Gastrocnemius medialis (tissue), 4 donors: ENCODE measurements around the gene COL1A1.

Experiments used
- POLR2A ChIP-seq, 2 donors: fragments of 450-650 bp; IDR thresholded peaks; one replicate each; pipeline ENCODE4 v1.6.1; 2017; ENCODE audit warnings: antibody characterized with exemption in 2 of 2, mild to moderate bottlenecking in 2 of 2, moderate library complexity in 2 of 2
- TF ChIP-seq, protein P1 (sequence below), 5 experiments: fragments of 450-650 bp in 3 of 5; fragments of 200-600 bp in 2 of 5; sonication (generic) in 2 of 5; IDR thresholded peaks in 4 of 5; conservative IDR thresholded peaks in 1 of 5; 1 replicate in 4 of 5; 2 replicates in 1 of 5; pipeline ENCODE4 v1.5.1; 2016 to 2019; ENCODE audit warnings: antibody characterized with exemption in 5 of 5, mild to moderate bottlenecking in 3 of 5, moderate library complexity in 3 of 5

DNA sequence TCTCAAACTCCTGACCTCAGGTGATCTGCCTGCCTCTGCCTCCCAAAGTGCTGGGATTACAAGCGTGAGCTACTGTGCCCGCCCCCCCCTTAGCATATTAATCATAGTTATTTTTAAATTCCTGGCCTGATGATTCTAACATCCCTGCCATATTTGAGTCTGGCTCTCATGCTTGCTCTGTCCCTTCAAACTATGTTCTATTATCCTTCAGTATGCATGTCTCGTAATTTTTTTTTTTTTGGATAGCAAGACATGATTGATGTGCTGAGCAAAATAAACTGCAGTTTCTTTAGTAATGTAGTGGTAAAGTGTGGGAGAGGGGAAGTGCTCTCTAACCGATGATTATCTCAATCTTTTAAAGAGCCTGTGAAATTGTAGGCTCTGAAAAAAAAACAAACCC lies 38.5 kb upstream of the COL1A1 start:
- TF ChIP-seq, protein P1, sequence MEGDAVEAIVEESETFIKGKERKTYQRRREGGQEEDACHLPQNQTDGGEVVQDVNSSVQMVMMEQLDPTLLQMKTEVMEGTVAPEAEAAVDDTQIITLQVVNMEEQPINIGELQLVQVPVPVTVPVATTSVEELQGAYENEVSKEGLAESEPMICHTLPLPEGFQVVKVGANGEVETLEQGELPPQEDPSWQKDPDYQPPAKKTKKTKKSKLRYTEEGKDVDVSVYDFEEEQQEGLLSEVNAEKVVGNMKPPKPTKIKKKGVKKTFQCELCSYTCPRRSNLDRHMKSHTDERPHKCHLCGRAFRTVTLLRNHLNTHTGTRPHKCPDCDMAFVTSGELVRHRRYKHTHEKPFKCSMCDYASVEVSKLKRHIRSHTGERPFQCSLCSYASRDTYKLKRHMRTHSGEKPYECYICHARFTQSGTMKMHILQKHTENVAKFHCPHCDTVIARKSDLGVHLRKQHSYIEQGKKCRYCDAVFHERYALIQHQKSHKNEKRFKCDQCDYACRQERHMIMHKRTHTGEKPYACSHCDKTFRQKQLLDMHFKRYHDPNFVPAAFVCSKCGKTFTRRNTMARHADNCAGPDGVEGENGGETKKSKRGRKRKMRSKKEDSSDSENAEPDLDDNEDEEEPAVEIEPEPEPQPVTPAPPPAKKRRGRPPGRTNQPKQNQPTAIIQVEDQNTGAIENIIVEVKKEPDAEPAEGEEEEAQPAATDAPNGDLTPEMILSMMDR (IDR thresholded peaks at IDR 0.05 in 4 of 5, conservative IDR thresholded peaks at IDR 0.05 in 1 of 5) = no peak
- TF ChIP-seq POLR2A (IDR thresholded peaks at IDR 0.05) = no peak
